HG03060 (cell line): ENCODE results near the gene CLEC20A.

Experiments
- ATAC-seq: cut with Tn5 transposase; IDR thresholded peaks from one replicate; pipeline ENCODE4 v1.9.1; 2021; ENCODE audit warnings: low read depth, moderate number of reproducible peaks; ENCODE audit not compliant: unreplicated experiment

The CLEC20A gene

DNA sequence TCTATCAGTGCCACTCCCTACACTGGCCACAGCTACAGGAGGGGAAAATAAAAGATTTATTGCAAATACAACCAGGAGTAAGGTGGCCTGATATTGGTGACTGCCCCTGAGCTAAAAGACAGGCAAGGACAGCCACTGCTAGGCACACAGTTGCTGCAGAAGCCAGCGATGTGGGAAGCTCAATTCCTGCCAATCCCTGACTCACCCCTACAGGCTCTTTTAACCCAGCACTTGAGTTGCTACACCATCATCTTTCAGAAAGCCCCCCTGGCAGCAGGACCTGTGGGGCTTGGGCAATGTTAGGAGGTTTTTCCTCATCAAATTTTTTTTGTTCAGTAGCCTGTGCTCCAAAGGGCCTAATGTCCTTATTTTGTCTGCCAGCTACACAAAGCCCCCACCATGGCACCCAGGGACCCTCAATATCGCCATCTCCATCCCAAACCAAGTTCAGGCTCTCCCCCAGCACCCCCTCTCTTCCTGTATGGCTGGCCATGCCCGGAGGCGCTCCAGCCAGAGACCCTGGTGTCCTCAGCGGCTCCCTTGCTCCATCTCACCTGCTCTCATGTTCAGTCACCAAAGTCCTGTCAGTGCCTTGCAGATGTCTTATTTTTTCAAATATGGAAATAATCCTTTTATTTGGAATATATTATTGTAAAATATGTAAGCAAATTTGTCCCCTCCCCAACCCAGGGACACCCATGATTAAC, 13.4 kb downstream of the CLEC20A start:
- no peak for ATAC-seq

DNA sequence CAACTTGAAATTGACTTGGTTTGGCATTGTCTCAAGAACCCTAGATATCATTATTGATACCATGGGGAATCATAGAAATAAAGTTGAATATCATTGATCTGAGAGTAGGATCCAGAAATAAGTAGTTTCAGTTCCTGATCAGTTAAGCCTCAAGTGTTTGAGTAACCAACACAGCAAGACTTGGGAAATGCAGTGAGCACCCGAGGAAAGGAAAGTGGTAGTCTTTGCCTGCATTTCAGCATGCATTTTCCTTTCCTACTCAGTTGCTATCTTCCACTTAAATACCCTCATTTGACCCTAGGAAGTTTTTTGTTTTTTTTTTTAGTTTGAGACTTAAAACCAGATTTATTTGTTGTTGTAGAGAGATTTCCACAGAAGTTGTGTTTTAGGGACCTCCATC, 18.9 kb downstream of the CLEC20A start:
- ATAC-seq = no peak

DNA sequence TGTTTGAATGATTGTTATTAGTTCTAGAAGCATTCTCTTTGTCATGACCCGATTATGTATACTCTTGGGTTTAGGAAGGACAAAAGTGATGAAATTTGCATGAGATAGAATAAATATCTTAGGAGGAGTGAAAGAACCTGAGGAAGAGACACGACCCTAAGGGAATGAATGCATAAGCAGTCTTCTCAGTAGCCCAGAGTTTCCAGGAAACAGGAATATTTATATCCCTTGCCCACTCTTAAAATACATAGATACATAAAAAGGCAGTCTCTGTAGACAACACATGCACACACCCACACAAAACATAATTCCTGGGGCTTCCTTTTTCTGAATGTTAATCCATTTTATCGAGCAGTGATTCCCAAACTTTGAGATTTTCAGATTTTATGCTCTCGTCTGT, 19.4 kb downstream of the CLEC20A start:
- no peak for ATAC-seq

DNA sequence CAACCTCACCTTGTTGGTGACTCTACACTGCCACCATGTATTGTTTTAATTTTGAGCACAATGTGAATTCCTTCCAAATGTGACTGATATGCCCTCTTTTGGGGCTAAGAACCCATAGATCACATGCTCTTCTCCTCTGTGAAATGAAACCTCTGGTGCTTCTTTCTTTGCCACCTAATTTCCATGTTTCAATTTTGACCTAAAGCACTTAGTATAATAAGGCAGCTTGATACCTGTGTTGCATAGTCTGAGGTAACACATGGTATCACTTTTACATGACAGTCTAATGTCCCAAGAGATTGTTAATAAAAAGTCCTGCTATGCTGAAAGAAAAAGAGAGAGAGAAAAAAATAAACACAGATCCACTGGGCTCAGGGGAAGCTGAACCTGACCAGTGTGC, 24.2 kb downstream of the CLEC20A start:
- ATAC-seq = no peak

DNA sequence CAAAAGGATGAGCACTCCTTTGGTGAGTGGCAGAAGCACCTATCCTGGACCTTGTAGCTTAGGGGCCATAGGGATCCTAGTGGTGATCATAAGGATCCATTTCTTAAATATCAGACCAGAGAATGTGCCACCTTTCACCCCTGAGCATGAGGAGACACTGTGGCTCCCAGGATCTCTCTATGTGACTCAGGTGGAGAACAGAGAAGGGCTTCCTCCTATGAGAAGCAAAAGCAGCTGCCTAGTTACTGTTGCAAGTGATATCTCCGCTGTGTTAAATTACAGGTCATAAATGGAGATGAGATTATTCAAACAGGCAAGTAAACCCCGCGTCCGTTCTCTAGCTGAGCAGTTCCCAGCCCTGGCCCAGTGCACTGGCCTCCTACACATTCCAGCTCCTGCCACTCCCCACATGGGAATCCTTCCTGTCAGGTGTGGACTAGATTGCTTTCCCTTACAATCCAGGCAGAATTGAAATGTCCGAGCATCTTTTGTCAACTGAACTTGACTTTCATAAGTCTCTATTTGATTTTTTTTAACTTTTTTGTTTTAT, 26.3 kb downstream of the CLEC20A start:
- ATAC-seq = no peak

DNA sequence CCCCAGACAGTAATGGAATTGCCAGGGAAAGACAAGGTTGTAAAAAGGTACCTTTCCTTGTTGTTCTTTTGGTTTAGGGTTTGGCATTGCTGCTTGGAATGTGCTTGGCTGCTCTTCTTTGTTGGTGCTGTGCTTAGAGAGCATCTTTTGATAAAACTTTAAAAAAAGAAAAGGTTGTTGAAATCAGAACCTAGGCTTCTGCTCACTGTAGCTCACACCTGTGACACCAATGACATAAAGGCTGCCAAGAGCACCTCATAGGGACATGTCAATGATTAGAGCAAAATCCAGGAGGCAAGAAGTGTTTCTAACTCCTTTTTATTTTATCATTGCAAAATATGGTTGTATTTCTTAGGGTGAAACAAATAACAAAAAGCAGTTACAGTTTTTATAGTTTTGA, 28.9 kb downstream of the CLEC20A start:
- no peak for ATAC-seq

DNA sequence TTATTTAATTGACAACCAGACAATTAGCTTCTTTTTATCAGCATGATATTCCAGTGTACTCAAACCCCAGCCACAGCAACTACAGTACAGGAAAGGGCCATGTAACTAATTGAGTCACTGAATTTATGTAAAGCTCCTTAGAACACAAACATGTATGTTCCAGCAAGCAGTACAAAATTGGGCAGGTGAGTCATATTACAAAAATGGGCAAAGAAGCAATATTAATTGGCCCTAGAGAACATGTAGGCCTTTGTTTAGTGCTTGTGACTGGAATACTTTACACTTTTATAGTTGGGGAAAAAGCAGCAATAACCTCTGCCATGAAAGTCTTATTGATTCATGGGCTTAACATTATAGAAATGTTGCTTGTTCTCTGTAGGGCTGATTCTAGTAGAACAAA, 31.8 kb downstream of the CLEC20A start:
- ATAC-seq = no peak

DNA sequence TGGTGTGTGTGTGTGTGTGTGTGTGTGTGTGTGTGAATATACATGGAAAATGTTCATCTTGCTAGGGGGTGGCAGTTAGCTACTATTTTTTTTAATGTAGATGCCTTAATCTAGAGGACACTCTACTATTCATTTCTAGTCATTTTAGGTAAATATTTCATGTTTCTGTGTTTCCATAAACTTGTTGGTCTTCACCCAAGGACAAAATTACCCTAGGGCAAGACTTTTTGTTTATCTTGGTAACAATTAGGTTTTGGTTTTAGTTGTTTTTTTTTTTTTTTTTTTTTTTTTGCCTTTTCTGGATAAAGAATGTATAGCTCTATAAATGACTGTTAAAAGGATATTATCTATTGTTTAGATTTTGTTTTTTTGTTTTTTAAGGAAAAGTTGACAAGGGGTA, 32.2 kb downstream of the CLEC20A start:
- no peak for ATAC-seq

DNA sequence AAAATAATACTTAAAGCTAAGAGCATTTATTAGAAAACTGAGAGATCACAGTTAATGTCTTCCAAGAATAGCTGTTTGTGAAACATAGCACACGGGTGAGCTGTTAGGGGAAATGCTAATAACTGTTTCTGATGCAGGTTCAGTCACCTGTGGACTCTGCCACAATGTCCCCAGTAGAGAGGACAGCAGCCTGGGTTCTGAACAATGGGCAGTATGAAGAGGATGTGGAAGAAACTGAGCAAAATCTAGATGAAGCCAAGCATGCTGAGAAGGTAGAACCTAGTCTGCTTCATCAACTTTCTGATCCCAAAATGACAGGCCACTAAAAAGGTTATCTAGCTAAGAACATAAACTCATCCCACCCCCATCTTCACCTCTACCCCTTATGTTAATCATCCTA, 32.6 kb downstream of the CLEC20A start:
- ATAC-seq = no peak

DNA sequence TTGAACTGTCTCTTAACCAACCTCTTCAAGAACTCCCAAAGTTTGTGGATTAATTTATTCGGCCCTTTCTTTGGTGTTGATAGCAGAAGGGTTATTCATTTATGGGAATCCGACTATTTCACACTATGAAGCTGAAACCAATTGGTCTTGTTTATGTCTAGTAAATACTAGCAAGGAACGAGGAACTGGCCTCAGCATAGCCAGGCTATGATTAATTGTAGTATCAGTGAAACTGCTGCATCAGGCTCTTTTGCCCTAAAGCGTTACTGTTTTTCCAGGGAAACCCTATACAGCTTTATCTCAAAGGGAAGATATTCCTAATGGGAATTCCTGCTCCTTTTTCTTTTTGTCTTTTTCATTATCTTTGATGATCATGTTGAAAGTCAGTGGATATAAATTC, 35.1 kb downstream of the CLEC20A start:
- no peak for ATAC-seq

DNA sequence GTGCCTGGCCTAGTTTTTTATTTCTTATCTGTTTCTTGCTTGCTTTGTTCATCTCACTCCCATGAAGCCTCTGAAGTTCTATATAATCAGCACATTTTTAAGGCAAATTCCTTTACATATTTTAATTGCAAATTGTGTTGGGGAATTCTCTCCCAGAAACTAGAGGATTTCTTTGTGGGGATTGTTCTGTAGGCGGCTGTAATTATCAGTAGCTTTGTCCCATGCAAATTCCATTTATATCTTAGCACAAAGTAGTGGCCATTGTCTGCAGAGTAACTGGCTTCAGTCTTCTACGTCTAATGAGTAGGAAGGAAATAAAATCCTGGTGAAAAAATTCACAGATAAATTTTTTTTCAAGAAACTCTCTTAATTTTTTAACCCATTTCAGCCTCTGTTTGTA, 35.7 kb downstream of the CLEC20A start:
- no peak for ATAC-seq

DNA sequence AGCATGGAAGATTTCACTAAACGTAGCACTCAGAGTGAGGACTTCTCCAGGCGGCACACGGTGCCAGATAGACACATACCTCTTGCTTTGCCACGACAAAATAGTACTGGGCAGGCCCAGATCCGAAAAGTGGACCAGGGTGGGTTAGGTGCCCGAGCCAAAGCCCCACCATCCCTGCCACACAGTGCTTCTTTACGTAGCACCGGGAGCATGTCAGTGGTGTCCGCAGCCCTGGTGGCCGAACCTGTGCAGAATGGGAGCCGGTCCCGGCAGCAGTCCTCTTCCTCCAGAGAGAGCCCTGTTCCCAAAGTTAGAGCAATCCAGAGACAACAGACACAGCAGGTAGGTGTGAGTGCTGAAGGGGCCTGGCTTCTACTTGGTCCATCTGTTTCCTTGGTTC, 38.6 kb downstream of the CLEC20A start:
- ATAC-seq = no peak

DNA sequence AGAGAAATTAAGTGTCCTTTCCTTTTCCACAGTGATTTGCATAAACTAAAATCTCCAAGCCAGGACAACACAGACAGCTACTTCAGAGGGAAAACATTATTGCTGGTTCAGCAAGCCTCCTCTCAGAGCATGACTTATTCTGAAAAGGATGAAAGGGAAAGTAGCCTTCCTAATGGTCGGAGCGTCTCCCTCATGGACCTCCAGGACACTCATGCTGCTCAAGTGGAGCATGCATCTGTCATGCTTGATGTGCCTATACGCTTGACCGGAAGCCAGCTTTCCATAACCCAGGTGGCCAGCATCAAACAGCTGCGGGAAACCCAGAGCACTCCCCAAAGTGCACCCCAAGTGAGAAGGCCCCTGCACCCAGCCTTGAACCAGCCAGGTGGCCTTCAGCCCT, 39.1 kb downstream of the CLEC20A start:
- ATAC-seq = no peak

DNA sequence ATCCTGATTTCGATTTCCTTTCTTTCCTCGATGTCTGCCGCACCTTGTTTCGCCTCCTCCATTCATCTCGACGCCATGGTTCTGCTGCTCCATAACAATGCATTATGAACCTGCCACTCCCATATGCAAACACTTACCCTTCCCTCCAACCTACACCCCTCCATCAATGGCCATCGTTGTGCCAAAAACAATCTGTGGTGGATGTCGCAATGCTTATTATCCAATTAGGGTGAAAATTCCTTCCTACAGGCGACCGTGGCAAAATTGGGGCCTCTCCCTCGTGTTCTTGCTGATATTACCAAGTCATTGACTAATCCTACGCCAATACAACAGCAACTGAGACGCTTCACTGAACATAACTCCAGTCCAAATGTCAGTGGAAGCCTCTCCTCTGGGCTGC, 40.3 kb downstream of the CLEC20A start:
- no peak for ATAC-seq

DNA sequence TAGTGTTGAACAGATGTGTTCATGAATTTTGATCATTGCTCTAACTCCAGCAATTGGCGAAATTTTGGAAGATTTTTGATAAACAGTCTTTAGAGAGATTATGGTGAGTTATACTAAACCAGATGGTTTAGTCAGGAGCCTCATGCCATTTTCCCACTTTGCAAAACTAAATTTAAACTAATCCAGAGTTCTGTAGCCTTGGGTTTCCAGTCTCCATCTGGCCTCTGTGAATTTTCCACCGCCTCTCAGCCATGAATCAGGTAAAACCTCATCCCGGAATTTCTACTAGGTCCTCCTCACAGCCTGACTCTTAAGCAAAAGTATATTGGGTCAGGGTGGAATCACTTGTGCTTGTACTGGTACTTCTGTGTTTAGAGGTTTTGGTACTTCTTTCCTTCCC, 44.8 kb downstream of the CLEC20A start:
- no peak for ATAC-seq

DNA sequence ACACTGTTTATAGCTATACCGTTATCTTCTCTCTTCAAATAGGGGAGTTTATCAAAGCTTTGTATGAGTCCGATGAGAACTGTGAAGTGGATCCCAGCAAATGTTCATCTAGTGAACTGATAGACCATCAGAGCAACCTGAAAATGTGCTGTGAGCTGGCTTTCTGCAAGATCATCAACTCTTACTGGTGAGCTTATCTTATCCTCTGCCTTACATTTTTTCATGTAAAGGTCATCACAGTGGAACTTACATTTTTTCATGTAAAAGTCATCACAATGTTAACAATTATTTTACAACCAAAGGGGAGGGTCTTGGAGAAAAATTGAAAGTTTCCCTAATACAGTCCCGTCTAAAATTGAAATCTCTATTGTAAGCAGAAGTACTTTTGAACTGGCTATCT, 45.2 kb downstream of the CLEC20A start:
- ATAC-seq = no peak

DNA sequence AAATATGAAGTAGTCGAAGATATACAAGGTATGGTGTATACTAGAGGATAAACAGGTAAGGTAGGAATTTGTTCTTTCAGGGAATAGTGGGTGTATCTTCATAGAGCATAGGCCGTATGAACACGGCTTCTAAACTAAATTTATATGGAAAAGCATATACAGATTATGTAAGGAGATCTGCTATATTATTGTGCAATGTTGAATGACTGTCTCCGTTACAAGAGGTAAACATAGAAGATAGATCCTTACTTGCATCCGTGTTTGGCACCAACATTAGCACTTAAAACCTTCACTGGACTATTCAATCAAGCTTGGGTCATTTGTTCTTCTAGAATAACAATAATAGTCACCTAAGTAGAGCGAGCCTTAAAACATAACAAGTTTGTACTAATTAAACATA, 45.9 kb downstream of the CLEC20A start:
- ATAC-seq = no peak

DNA sequence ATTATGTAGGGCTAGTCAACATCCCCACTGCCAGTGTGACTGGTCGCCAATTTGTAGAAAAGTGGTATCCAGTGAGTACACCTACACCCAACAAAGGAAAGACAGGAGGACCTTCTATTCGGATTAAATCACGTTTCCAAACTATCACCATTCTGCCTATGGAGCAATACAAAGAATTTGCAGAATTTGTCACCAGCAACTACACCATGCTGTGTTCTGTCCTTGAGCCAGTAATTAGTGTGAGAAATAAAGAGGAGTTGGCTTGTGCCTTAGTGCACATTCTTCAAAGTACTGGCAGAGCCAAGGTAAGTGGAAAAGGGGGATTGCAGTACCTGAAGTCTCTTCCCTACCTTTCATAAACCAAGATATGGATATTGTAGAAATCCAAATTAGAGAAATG, 53.8 kb downstream of the CLEC20A start:
- no peak for ATAC-seq

DNA sequence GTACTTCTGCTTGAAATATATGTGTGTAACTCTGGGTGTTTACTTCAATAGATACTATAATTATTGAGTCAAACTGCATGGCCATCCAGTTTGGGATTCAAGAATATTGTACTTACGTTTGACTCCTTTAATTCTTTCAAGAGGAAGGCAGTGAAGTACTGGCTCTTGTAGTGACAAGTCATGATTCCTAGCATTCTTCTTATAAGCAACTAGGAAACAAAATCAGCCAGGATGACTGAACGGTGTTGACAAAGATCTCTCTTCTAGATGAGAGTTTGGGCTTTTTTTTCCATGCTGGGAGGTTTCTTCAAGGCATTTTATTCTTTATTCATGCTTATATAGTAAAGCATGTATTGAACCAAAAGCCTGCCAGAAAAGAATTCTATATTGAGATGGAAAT, 58.3 kb downstream of the CLEC20A start:
- no peak for ATAC-seq

DNA sequence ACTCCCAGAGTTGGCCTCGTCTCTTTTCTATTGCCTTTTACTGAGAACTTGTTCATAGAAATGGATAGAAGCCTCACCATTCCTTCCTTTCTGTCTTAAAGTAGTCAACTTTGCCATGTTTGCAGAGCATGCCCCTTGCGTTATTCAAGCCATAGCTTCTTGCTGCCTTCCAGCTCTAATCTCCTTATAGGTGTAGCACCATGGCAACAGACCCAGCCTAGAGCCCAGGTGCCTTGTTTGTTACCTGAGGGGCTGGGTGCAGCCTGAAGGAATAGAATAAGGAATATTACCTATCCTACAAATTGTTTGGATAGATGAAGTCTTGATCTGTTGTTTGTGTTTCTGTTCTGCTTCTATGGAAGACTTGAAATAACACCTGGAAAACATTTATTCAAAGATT, 59.9 kb downstream of the CLEC20A start:
- ATAC-seq = no peak

DNA sequence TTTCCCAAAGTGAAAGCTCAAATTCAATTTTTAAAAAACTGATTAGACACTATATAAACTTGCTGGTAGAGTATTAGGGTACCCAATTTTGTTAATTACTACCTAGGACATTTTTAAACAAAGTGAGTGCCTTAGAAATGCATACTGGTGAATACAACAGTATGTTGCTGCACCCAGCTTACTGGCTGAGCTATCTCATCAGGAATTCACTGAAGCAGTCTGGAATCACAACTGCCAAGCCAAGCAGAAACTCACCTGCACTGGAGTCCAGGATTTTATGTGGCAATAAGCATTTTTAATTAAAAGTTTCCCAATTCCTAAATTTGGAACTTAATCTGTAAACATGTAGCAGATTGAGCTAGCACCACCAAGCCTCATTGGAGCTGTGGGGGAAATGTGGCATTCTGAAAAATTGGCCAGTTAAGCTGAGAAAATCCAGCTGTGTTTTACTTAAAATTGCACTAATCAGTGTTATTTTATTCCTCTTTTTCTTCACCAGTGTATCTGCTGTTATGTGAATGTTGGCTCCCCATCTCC, 61.8 kb downstream of the CLEC20A start:
- no peak for ATAC-seq

DNA sequence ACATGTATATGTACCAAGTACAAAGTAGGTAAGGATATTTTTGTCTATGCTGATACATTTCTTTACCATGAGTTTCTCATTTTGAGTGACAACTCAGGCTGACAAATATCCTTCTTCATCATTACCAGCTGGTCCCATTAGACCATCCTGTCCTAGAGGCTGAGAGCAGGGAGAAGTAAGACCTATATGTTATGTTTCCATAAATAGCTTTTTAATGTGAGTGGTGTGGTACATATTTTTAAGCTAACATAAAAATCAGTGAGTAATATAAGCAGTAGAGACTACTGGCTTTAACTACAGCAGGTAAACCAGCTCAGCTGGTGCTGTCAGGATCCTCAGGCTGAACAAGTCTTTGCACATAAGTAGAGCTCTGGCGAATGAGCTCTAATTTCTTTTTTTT, 62.4 kb downstream of the CLEC20A start:
- ATAC-seq = no peak
